ENCODE results near the gene LPP. TPM values are rescaled to one million over a fixed set of nuclear protein-coding genes. Genes with fewer than 3 reads are reported as not detected.
A peak's percentile ranks its signal among the peaks of the same experiment; 100 is the strongest.

LPP gene
- polyA plus RNA-seq, 2 donors: 10.5 to 12.9 TPM

DNA sequence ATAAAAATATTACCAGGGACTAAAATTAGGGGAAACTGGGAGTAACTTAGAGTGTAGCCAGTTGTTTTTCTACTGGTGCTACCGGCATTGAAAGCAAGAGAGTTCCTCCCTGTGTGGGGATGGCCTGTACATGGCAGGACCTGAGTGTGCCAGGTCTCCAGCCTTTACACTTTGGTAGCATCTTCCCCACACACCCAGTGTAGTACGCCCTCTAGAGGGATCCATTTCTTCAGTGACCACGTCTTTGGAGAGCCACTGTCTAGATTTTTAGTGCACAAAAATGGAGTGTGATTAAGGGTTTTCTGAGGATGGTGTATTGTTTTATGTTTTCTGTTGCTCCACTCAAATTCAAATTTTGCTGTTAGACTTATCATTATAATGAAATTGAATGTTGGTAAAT, 510.8 kb downstream of the LPP start:
- no peak overlapping the region for H3K4me3 ChIP-seq (ENCODE audit: low read depth in 1 of 2, low read length in 2 of 2)
- no peaks in the 10 kb centered on the region for H3K27me3 ChIP-seq (ENCODE audit: control insufficient read depth in 1 of 2, insufficient read depth in 2 of 2, low read length in 2 of 2)
- H3K36me3 ChIP-seq (ENCODE audit: control insufficient read depth in 2 of 2, insufficient read depth in 2 of 2, low read length in 1 of 2): no peaks in the 10 kb centered on the region
- no peak overlapping the region for H3K27ac ChIP-seq (ENCODE audit: low read depth in 2 of 2, low read length in 1 of 2)
- no peaks in the 10 kb centered on the region for H3K4me1 ChIP-seq (ENCODE audit: control insufficient read depth in 2 of 2, insufficient read depth in 2 of 2, low read length in 1 of 2)
- 90 to 96% methylated on average over 3 of the region's 3 CpGs for WGBS, 2 donors
- no peaks in the 10 kb centered on the region for H3K9me3 ChIP-seq (ENCODE audit: control insufficient read depth in 2 of 2, insufficient read depth in 1 of 2, low read depth in 1 of 2, low read length in 1 of 2)

DNA sequence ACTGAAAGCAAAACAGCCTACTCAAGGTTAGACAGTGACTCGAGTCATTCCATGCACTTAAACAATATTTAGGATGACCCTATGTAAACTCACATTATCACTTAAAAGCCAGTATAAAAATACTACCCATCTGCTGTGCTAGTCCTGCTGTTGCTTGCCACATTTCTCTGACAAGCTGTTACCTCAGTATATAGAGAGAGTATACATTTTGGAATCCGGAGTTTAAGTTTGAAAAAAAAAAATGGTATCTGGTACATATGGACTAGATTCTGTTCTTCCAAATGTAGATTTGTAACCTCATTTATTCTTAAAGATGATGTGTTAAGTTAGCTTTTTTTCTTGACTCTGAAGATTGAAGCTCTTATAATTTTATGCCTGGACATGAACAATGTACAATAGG, 514.0 kb downstream of the LPP start:
- Histone ChIP-seq H3K36me3 (ENCODE audit: control insufficient read depth in 2 of 2, insufficient read depth in 2 of 2, low read length in 1 of 2) (no peaks in the 10 kb centered on the region), H3K4me3 (ENCODE audit: low read depth in 1 of 2, low read length in 2 of 2) (no peak overlapping the region), H3K27me3 (ENCODE audit: control insufficient read depth in 1 of 2, insufficient read depth in 2 of 2, low read length in 2 of 2) (no peaks in the 10 kb centered on the region), H3K27ac (ENCODE audit: low read depth in 2 of 2, low read length in 1 of 2) (no peak overlapping the region), H3K4me1 (ENCODE audit: control insufficient read depth in 2 of 2, insufficient read depth in 2 of 2, low read length in 1 of 2) (no peaks in the 10 kb centered on the region), H3K9me3 (ENCODE audit: control insufficient read depth in 2 of 2, insufficient read depth in 1 of 2, low read depth in 1 of 2, low read length in 1 of 2) (no peaks in the 10 kb centered on the region)
- 92 to 93% methylated on average over 2 of the region's 2 CpGs for WGBS, 2 donors

DNA sequence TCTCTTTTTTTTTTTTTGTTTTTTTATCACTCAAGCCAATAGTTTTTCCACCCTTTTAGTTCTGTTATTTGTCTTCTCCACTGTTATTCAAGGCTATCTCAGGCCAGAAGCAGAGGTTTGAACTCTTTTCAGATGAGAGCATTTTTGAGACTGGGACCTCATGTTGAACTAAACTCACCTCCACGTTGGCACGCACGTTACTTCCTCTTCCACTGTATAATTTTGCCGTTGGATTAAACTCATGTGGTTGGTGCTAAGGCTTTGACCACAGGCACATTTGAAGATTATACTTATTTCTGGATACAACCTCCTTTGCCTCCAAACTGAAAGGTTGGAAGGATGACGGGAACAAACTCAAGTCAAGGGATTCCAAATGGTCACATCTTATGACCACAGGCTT, 516.5 kb downstream of the LPP start:
- Histone ChIP-seq H3K4me1 (ENCODE audit: control insufficient read depth in 2 of 2, insufficient read depth in 2 of 2, low read length in 1 of 2) (no peaks in the 10 kb centered on the region), H3K4me3 (ENCODE audit: low read depth in 1 of 2, low read length in 2 of 2) (no peak overlapping the region), H3K27ac (ENCODE audit: low read depth in 2 of 2, low read length in 1 of 2) (no peak overlapping the region), H3K36me3 (ENCODE audit: control insufficient read depth in 2 of 2, insufficient read depth in 2 of 2, low read length in 1 of 2) (no peaks in the 10 kb centered on the region), H3K27me3 (ENCODE audit: control insufficient read depth in 1 of 2, insufficient read depth in 2 of 2, low read length in 2 of 2) (no peaks in the 10 kb centered on the region), H3K9me3 (ENCODE audit: control insufficient read depth in 2 of 2, insufficient read depth in 1 of 2, low read depth in 1 of 2, low read length in 1 of 2) (no peaks in the 10 kb centered on the region)
- 94 to 95% methylated on average over 5 of the region's 5 CpGs for WGBS, 2 donors

- Histone ChIP-seq H3K27me3 (ENCODE audit: control insufficient read depth in 1 of 2, insufficient read depth in 2 of 2, low read length in 2 of 2) (no peaks in the 10 kb centered on the region), H3K4me1 (ENCODE audit: control insufficient read depth in 2 of 2, insufficient read depth in 2 of 2, low read length in 1 of 2) (no peaks in the 10 kb centered on the region), H3K36me3 (ENCODE audit: control insufficient read depth in 2 of 2, insufficient read depth in 2 of 2, low read length in 1 of 2) (no peaks in the 10 kb centered on the region), H3K9me3 (ENCODE audit: control insufficient read depth in 2 of 2, insufficient read depth in 1 of 2, low read depth in 1 of 2, low read length in 1 of 2) (no peaks in the 10 kb centered on the region), H3K27ac (ENCODE audit: low read depth in 2 of 2, low read length in 1 of 2) (peak overlapping the region in 1 of 2 donors; percentile 84), H3K4me3 (ENCODE audit: low read depth in 1 of 2, low read length in 2 of 2) (no peak overlapping the region)
- WGBS, 2 donors: 36 to 46% methylated on average over 4 of the region's 4 CpGs
These were observed 518.0 kb downstream of the LPP start for GRCh38 chr3:188671971-188672370.

DNA sequence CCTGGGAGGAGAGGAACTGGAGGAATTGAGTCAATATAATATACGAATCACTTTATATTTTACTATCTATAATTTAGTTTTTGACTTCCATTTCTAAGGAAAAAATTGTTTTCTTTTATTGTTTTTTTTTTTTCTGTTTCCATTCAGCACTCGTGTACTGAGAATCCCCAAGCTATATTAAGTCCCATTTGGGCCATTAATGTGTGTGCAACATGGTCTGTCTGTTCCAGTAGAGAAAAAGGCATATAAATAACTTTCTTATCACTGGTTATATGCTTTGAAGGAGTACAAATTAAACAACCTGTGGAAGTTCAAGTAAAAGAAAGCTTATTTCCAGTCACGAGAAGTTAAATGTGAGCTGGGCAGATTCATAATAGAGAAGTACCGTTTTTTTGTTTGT, 518.9 kb downstream of the LPP start:
- 59 to 67% methylated on average over 4 of the region's 4 CpGs for WGBS, 2 donors
- H3K27ac ChIP-seq (ENCODE audit: low read depth in 2 of 2, low read length in 1 of 2): peak overlapping the region; percentile 67 to 84
- no peaks in the 10 kb centered on the region for H3K9me3 ChIP-seq (ENCODE audit: control insufficient read depth in 2 of 2, insufficient read depth in 1 of 2, low read depth in 1 of 2, low read length in 1 of 2)
- H3K4me3 ChIP-seq (ENCODE audit: low read depth in 1 of 2, low read length in 2 of 2): no peak overlapping the region
- no peaks in the 10 kb centered on the region for H3K4me1 ChIP-seq (ENCODE audit: control insufficient read depth in 2 of 2, insufficient read depth in 2 of 2, low read length in 1 of 2)
- H3K27me3 ChIP-seq (ENCODE audit: control insufficient read depth in 1 of 2, insufficient read depth in 2 of 2, low read length in 2 of 2): no peaks in the 10 kb centered on the region
- H3K36me3 ChIP-seq (ENCODE audit: control insufficient read depth in 2 of 2, insufficient read depth in 2 of 2, low read length in 1 of 2): no peaks in the 10 kb centered on the region

- H3K9me3 ChIP-seq (ENCODE audit: control insufficient read depth in 2 of 2, insufficient read depth in 1 of 2, low read depth in 1 of 2, low read length in 1 of 2): no peaks in the 10 kb centered on the region
- WGBS, 2 donors: 51 to 79% methylated on average over 1 of the region's 1 CpG
- H3K27ac ChIP-seq (ENCODE audit: low read depth in 2 of 2, low read length in 1 of 2): peak overlapping the region; percentile 31 to 78
These were observed 519.8 kb downstream of the LPP start for GRCh38 chr3:188673646-188674186.

GRCh38 chr3:188674595-188674994, 520.6 kb downstream of the LPP start:
- H3K27me3 ChIP-seq (ENCODE audit: control insufficient read depth in 1 of 2, insufficient read depth in 2 of 2, low read length in 2 of 2): no peaks in the 10 kb centered on the region
- H3K36me3 ChIP-seq (ENCODE audit: control insufficient read depth in 2 of 2, insufficient read depth in 2 of 2, low read length in 1 of 2): no peaks in the 10 kb centered on the region
- peak overlapping the region in 1 of 2 donors; percentile 41 for H3K27ac ChIP-seq (ENCODE audit: low read depth in 2 of 2, low read length in 1 of 2)
- H3K4me1 ChIP-seq (ENCODE audit: control insufficient read depth in 2 of 2, insufficient read depth in 2 of 2, low read length in 1 of 2): no peaks in the 10 kb centered on the region
- WGBS, 2 donors: 50 to 54% methylated on average over 3 of the region's 3 CpGs
- H3K4me3 ChIP-seq (ENCODE audit: low read depth in 1 of 2, low read length in 2 of 2): no peak overlapping the region
- H3K9me3 ChIP-seq (ENCODE audit: control insufficient read depth in 2 of 2, insufficient read depth in 1 of 2, low read depth in 1 of 2, low read length in 1 of 2): no peaks in the 10 kb centered on the region

More at GRCh38 chr3:188673646-188674186, 519.8 kb downstream of the LPP start:
- no peaks in the 10 kb centered on the region for H3K27me3 ChIP-seq (ENCODE audit: control insufficient read depth in 1 of 2, insufficient read depth in 2 of 2, low read length in 2 of 2)
- H3K4me3 ChIP-seq (ENCODE audit: low read depth in 1 of 2, low read length in 2 of 2): no peak overlapping the region
- H3K36me3 ChIP-seq (ENCODE audit: control insufficient read depth in 2 of 2, insufficient read depth in 2 of 2, low read length in 1 of 2): no peaks in the 10 kb centered on the region
- H3K4me1 ChIP-seq (ENCODE audit: control insufficient read depth in 2 of 2, insufficient read depth in 2 of 2, low read length in 1 of 2): no peaks in the 10 kb centered on the region

DNA sequence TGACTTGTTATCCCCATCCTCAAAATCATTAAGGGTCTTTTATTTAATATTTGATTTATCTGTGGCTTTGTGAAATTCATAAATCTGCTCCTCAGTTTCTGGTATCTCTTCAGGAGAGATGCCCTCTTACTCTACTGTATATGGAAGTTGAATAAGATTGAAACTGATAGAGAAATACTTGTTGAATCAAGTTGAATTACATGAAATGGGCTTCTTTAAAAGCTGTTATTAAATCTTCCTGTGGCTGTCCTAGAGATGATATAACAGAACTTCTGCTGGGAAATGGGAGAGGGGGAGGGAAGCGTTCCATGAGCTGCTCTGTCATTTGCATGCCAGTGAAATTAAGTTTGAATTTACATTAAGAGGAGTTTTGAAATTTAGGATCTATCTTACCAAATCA, 523.4 kb downstream of the LPP start:
- Histone ChIP-seq H3K4me3 (ENCODE audit: low read depth in 1 of 2, low read length in 2 of 2) (no peak overlapping the region), H3K27ac (ENCODE audit: low read depth in 2 of 2, low read length in 1 of 2) (no peak overlapping the region), H3K36me3 (ENCODE audit: control insufficient read depth in 2 of 2, insufficient read depth in 2 of 2, low read length in 1 of 2) (no peaks in the 10 kb centered on the region), H3K9me3 (ENCODE audit: control insufficient read depth in 2 of 2, insufficient read depth in 1 of 2, low read depth in 1 of 2, low read length in 1 of 2) (no peaks in the 10 kb centered on the region), H3K4me1 (ENCODE audit: control insufficient read depth in 2 of 2, insufficient read depth in 2 of 2, low read length in 1 of 2) (no peaks in the 10 kb centered on the region), H3K27me3 (ENCODE audit: control insufficient read depth in 1 of 2, insufficient read depth in 2 of 2, low read length in 2 of 2) (no peaks in the 10 kb centered on the region)
- WGBS, 2 donors: 98 to 100% methylated on average over 1 of the region's 1 CpG

DNA sequence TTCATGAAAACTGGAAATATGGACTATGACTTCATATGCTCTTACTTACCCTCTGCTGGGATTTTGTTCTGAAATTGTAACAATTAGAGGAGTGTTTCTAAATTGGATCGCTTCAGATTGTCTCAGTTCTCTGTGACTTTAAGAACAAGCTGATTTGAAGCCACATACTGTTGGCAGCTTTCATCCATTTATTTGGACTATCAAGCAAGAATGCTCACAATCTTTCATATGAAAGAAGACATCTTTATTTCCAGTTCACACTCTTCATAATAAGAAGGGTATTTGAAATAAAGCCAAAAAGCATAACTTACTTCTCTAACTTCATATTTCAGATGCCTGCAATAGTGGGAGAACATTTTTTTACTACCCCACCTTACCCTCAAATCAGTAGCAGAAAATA, 526.2 kb downstream of the LPP start:
- 65 to 67% methylated on average over 1 of the region's 1 CpG for WGBS, 2 donors
- no peak overlapping the region for H3K27ac ChIP-seq (ENCODE audit: low read depth in 2 of 2, low read length in 1 of 2)
- H3K9me3 ChIP-seq (ENCODE audit: control insufficient read depth in 2 of 2, insufficient read depth in 1 of 2, low read depth in 1 of 2, low read length in 1 of 2): no peaks in the 10 kb centered on the region

DNA sequence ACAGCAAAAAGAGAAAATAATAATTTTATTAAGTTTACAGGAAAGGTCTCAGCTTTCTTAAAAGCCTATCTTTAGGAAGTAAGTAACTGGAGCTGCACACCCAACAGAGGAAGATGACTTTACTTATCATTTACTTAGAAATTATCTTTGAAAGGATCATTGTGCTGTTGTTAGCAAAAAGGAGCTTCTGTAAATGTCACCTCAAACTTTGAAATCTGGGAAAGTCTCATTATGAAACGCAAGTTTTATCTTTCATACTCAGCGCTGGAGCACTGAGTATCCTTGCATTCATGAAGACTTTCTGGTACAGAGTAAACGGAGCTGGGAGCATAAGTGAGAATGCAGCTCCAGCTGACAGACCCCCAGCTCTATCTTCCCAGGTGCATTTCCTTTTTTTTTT, 526.6 kb downstream of the LPP start:
- H3K4me1 ChIP-seq (ENCODE audit: control insufficient read depth in 2 of 2, insufficient read depth in 2 of 2, low read length in 1 of 2): no peaks in the 10 kb centered on the region
- no peaks in the 10 kb centered on the region for H3K27me3 ChIP-seq (ENCODE audit: control insufficient read depth in 1 of 2, insufficient read depth in 2 of 2, low read length in 2 of 2)
- no peaks in the 10 kb centered on the region for H3K36me3 ChIP-seq (ENCODE audit: control insufficient read depth in 2 of 2, insufficient read depth in 2 of 2, low read length in 1 of 2)
- WGBS, 2 donors: 67 to 80% methylated on average over 3 of the region's 3 CpGs
- no peak overlapping the region for H3K27ac ChIP-seq (ENCODE audit: low read depth in 2 of 2, low read length in 1 of 2)
- no peaks in the 10 kb centered on the region for H3K9me3 ChIP-seq (ENCODE audit: control insufficient read depth in 2 of 2, insufficient read depth in 1 of 2, low read depth in 1 of 2, low read length in 1 of 2)
- no peak overlapping the region for H3K4me3 ChIP-seq (ENCODE audit: low read depth in 1 of 2, low read length in 2 of 2)

More for the DNA sequence above, 526.2 kb downstream of the LPP start:
- Histone ChIP-seq H3K36me3 (ENCODE audit: control insufficient read depth in 2 of 2, insufficient read depth in 2 of 2, low read length in 1 of 2) (no peaks in the 10 kb centered on the region), H3K4me1 (ENCODE audit: control insufficient read depth in 2 of 2, insufficient read depth in 2 of 2, low read length in 1 of 2) (no peaks in the 10 kb centered on the region), H3K27me3 (ENCODE audit: control insufficient read depth in 1 of 2, insufficient read depth in 2 of 2, low read length in 2 of 2) (no peaks in the 10 kb centered on the region), H3K4me3 (ENCODE audit: low read depth in 1 of 2, low read length in 2 of 2) (no peak overlapping the region)
